GM23338 (cell line): ENCODE measurements around the gene RGP1. TPM values are rescaled to one million over a fixed set of nuclear protein-coding genes. Genes with fewer than 3 reads are reported as not detected.

Experiments
- ATAC-seq: fragments of 200-7000 bp; cut with Tn5 transposase; 3 replicates; pipeline ENCODE4 v1.9.1; 2020
- DNase-seq: peaks from one replicate; pipeline ENCODE4 v3.0.0-alpha.2; 2015; ENCODE audit warnings: low spot score
- H2AFZ ChIP-seq: fragments of 200-600 bp; sonication (generic); 2 replicates; pipeline ENCODE4 v1.8.0; 2016; ENCODE audit warnings: antibody characterized with exemption, mild to moderate bottlenecking, moderate library complexity
- H3F3A ChIP-seq: fragments of 200-600 bp; sonication (generic); replicated peaks from 2 replicates; pipeline ENCODE4 v1.8.0; 2017; ENCODE audit warnings: antibody characterized with exemption, mixed run types, low read depth
- H3K27ac ChIP-seq: fragments of 200-600 bp; sonication (generic); 2 replicates; pipeline ENCODE4 v1.6.1; 2016; ENCODE audit warnings: low read depth
- H3K27me3 ChIP-seq: fragments of 200-600 bp; sonication (generic); 2 replicates; pipeline ENCODE4 v1.8.0; 2016; ENCODE audit warnings: mild to moderate bottlenecking, mixed run types, moderate library complexity; ENCODE audit not compliant: insufficient read depth
- H3K36me3 ChIP-seq: fragments of 200-600 bp; sonication (generic); 2 replicates; pipeline ENCODE4 v1.8.0; 2016; ENCODE audit warnings: mild to moderate bottlenecking; ENCODE audit not compliant: insufficient read depth
- H3K4me1 ChIP-seq: fragments of 200-600 bp; sonication (generic); 2 replicates; pipeline ENCODE4 v1.8.0; 2016; ENCODE audit warnings: mild to moderate bottlenecking, moderate library complexity; ENCODE audit not compliant: insufficient read depth
- H3K4me2 ChIP-seq: fragments of 200-600 bp; sonication (generic); 2 replicates; pipeline ENCODE4 v1.7.1; 2017; ENCODE audit warnings: mixed run types
- H3K4me3 ChIP-seq: fragments of 200-600 bp; sonication (generic); 2 replicates; pipeline ENCODE4 v1.6.1; 2016; ENCODE audit warnings: mixed run types
- H3K79me2 ChIP-seq: fragments of 200-600 bp; sonication (generic); replicated peaks from 2 replicates; pipeline ENCODE4 v1.8.0; 2017; ENCODE audit warnings: mild to moderate bottlenecking; ENCODE audit not compliant: insufficient read depth
- H3K9me2 ChIP-seq: fragments of 200-600 bp; sonication (generic); 2 replicates; pipeline ENCODE4 v1.8.0; 2017; ENCODE audit not compliant: insufficient read depth
- H4K20me1 ChIP-seq: fragments of 200-600 bp; sonication (generic); replicated peaks from 2 replicates; pipeline ENCODE4 v1.8.0; 2017; ENCODE audit warnings: mild to moderate bottlenecking; ENCODE audit not compliant: insufficient read depth
- H3K27ac Mint-ChIP-seq: 2 replicates; pipeline ENCODE4 v1.8.0; 2020; ENCODE audit warnings: inconsistent platforms, mild to moderate bottlenecking, moderate library complexity, mixed read lengths
- H3K27me3 Mint-ChIP-seq: 3 replicates; pipeline ENCODE4 v1.8.0; 2022; ENCODE audit warnings: low read depth, mild to moderate bottlenecking, moderate library complexity, mixed read lengths, inconsistent platforms; ENCODE audit not compliant: insufficient read depth, poor library complexity
- H3K36me3 Mint-ChIP-seq: 3 replicates; pipeline ENCODE4 v1.8.0; 2021; ENCODE audit warnings: low read depth, mild to moderate bottlenecking, inconsistent platforms, moderate library complexity, mixed read lengths
- H3K4me1 Mint-ChIP-seq: 3 replicates; pipeline ENCODE4 v1.8.0; 2020; ENCODE audit warnings: mild to moderate bottlenecking, inconsistent platforms, mixed read lengths
- H3K4me3 Mint-ChIP-seq: 3 replicates; pipeline ENCODE4 v1.8.0; 2021; ENCODE audit warnings: moderate library complexity, mild to moderate bottlenecking, inconsistent platforms, mixed read lengths
- H3K9me3 Mint-ChIP-seq: 3 replicates; pipeline ENCODE4 v1.8.0; 2020; ENCODE audit warnings: moderate library complexity, mild to moderate bottlenecking, inconsistent platforms, mixed read lengths
- CREB1 ChIP-seq: fragments of 250-450 bp; sonication (Bioruptor Pico); IDR thresholded peaks from 2 replicates; pipeline ENCODE4 v1.5.0; 2020; ENCODE audit warnings: low read depth, mild to moderate bottlenecking, moderate library complexity
- EZH2 ChIP-seq: fragments of 200-600 bp; sonication (generic); IDR thresholded peaks from one replicate; pipeline ENCODE4 v1.8.0; 2017; ENCODE audit warnings: antibody characterized with exemption, mild to moderate bottlenecking, low read depth; ENCODE audit not compliant: unreplicated experiment
- EZH2phosphoT487 ChIP-seq: fragments of 200-600 bp; sonication (generic); IDR thresholded peaks from one replicate; pipeline ENCODE4 v1.8.1; 2018; ENCODE audit warnings: antibody characterized with exemption; ENCODE audit not compliant: unreplicated experiment
- NANOG ChIP-seq: IDR thresholded peaks from 2 replicates; pipeline ENCODE4 v1.6.1; 2016; ENCODE audit warnings: antibody characterized with exemption, borderline replicate concordance
- POLR2AphosphoS5 ChIP-seq: IDR thresholded peaks from 2 replicates; pipeline ENCODE4 v1.6.1; 2016; ENCODE audit warnings: antibody characterized with exemption, low read depth
- REST ChIP-seq: IDR thresholded peaks from one replicate; pipeline ENCODE4 v1.6.1; 2018; ENCODE audit warnings: antibody characterized with exemption; ENCODE audit not compliant: unreplicated experiment
- STAT1 ChIP-seq: IDR thresholded peaks from one replicate; pipeline ENCODE4 v1.6.1; 2016; ENCODE audit warnings: antibody characterized with exemption; ENCODE audit not compliant: unreplicated experiment
- ZNF331 ChIP-seq: fragments of 250-450 bp; sonication (Bioruptor Pico); IDR thresholded peaks from 2 replicates; pipeline ENCODE4 v1.5.0; 2020; ENCODE audit warnings: low read depth, mild to moderate bottlenecking, moderate library complexity
- ZNF462 ChIP-seq: fragments of 250-450 bp; sonication (Bioruptor Pico); IDR thresholded peaks from 2 replicates; pipeline ENCODE4 v1.5.0; 2020; ENCODE audit warnings: mild to moderate bottlenecking, moderate library complexity
- polyA plus RNA-seq: library from polyadenylated mRNA; unstranded; fragments of >200 nt; fragmentation: Nextera tagmentation; extraction: Ambion mirVana; gene quantifications from 2 replicates; pipeline ENCODE4 v1.2.1, GENCODE V29; 2016
- total RNA-seq: library from RNA; depleted of rRNA; stranded (reverse); fragments of >200 nt; shearing (Covaris generic); gene quantifications from 2 replicates; pipeline ENCODE4 v1.2.3, GENCODE V29; 2014
- TF ChIP-seq, protein P1 (sequence below), 2 experiments: fragments of 200-600 bp in 1 of 2; sonication (generic) in 1 of 2; conservative IDR thresholded peaks; 2 replicates each; pipeline versions ENCODE4 v1.5.1 to v1.6.1; 2016 to 2017; ENCODE audit warnings: antibody characterized with exemption in 2 of 2, low read depth in 2 of 2, mild to moderate bottlenecking in 2 of 2, moderate library complexity in 1 of 2
- TF ChIP-seq, protein P2 (sequence below): IDR thresholded peaks from 2 replicates; pipeline ENCODE4 v1.6.1; 2016; ENCODE audit warnings: antibody characterized with exemption

Gene RGP1
- total and polyA plus RNA-seq, 2 experiments from 2014 or later = 2.8 to 16.0 TPM

DNA sequence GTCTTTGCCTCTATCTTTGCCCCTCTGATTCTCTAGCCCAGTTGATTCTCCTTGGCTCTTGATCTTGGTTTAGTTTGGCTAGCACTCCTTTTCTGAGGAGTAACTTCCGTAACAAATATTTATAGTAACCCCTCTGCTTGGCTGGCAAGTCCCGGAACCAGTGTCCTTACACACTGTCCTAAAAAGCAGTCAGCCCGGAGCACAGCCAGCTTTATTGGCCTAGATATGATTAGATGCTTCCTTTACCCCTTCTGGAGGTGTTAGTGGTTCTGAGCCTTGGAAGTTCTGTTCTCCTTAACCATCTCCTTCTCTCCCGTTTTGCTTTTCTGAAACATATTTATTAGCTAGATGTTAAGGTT is 22.0 kb downstream of the RGP1 start:
- H3K27ac Mint-ChIP-seq = no peak overlapping the region

More for the DNA sequence above, 22.0 kb downstream of the RGP1 start:
- Histone ChIP-seq H3K27ac (no peak overlapping the region), H3K36me3 (no peaks in the 10 kb centered on the region), H3K9me2 (no peaks in the 10 kb centered on the region), H3K79me2 (peaks cover 7% of the 10 kb centered on the region; the same call in 1 of the 2 replicates), H3K4me3 (no peak overlapping the region), H3F3A (0 out of 2 replicates have a peak, but pooled peaks cover 4% of the 10 kb centered on the region), H3K27me3 (no peaks in the 10 kb centered on the region), H2AFZ (no peak overlapping the region), H3K4me1 (peaks cover 13% of the 10 kb centered on the region), H4K20me1 (peaks cover 3% of the 10 kb centered on the region; the same call in 1 of the 2 replicates), H3K4me2 (no peak overlapping the region)
- no peaks in the 10 kb centered on the region for H3K27me3 Mint-ChIP-seq
- TF ChIP-seq NANOG = no peak
- TF ChIP-seq REST = no peak
- TF ChIP-seq, protein P1, sequence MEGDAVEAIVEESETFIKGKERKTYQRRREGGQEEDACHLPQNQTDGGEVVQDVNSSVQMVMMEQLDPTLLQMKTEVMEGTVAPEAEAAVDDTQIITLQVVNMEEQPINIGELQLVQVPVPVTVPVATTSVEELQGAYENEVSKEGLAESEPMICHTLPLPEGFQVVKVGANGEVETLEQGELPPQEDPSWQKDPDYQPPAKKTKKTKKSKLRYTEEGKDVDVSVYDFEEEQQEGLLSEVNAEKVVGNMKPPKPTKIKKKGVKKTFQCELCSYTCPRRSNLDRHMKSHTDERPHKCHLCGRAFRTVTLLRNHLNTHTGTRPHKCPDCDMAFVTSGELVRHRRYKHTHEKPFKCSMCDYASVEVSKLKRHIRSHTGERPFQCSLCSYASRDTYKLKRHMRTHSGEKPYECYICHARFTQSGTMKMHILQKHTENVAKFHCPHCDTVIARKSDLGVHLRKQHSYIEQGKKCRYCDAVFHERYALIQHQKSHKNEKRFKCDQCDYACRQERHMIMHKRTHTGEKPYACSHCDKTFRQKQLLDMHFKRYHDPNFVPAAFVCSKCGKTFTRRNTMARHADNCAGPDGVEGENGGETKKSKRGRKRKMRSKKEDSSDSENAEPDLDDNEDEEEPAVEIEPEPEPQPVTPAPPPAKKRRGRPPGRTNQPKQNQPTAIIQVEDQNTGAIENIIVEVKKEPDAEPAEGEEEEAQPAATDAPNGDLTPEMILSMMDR (conservative IDR thresholded peaks at IDR 0.05; ENCODE audit: low read depth in 2 of 2) = no peak
- no peak for TF ChIP-seq EZH2phosphoT487
- TF ChIP-seq EZH2 = no peak
- no peak for TF ChIP-seq CREB1 (CRISPR knock-in tag)
- TF ChIP-seq, protein P2, sequence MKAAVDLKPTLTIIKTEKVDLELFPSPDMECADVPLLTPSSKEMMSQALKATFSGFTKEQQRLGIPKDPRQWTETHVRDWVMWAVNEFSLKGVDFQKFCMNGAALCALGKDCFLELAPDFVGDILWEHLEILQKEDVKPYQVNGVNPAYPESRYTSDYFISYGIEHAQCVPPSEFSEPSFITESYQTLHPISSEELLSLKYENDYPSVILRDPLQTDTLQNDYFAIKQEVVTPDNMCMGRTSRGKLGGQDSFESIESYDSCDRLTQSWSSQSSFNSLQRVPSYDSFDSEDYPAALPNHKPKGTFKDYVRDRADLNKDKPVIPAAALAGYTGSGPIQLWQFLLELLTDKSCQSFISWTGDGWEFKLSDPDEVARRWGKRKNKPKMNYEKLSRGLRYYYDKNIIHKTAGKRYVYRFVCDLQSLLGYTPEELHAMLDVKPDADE = no peak
- TF ChIP-seq ZNF331 (CRISPR knock-in tag) = no peak
- no peak for TF ChIP-seq ZNF462
- TF ChIP-seq POLR2AphosphoS5 = no peak
- no peak for TF ChIP-seq STAT1
- H3K4me3 Mint-ChIP-seq = no peak overlapping the region
- no peak for DNase-seq
- no peak for ATAC-seq
- no peaks in the 10 kb centered on the region for H3K36me3 Mint-ChIP-seq
- H3K9me3 Mint-ChIP-seq = no peaks in the 10 kb centered on the region
- peaks cover 14% of the 10 kb centered on the region for H3K4me1 Mint-ChIP-seq
